Tibial nerve (tissue), 4 donors: ENCODE results near the gene CCDC13. TPM values are rescaled to one million over a fixed set of nuclear protein-coding genes. Genes with fewer than 3 reads are reported as not detected.
A peak's percentile ranks its signal among the peaks of the same experiment; 100 is the strongest.

Experiments
- DNase-seq, 2 donors: peaks; one replicate each; pipeline ENCODE4 v3.0.0-alpha.2; 2019; ENCODE audit warnings: low spot score in 2 of 2
- H3K27ac ChIP-seq, 4 donors: fragments of 200-600 bp; sonication (generic) in 3 of 4; one replicate each; pipeline ENCODE4 v1.5.1; 2017 to 2019; ENCODE audit warnings: mild to moderate bottlenecking in 1 of 4
- H3K27me3 ChIP-seq, 2 donors: fragments of 200-600 bp; sonication (generic) in 1 of 2; one replicate each; pipeline versions ENCODE4 v1.5.1 to v1.6.0; 2017 to 2019
- H3K36me3 ChIP-seq, 3 donors: fragments of 200-600 bp; sonication (generic); one replicate each; pipeline ENCODE4 v1.5.1; 2018 to 2019
- H3K4me1 ChIP-seq, 4 donors: fragments of 200-600 bp; sonication (generic) in 3 of 4; one replicate each; pipeline ENCODE4 v1.5.1; 2017 to 2019
- H3K4me3 ChIP-seq, 4 donors: fragments of 200-600 bp; sonication (generic) in 3 of 4; one replicate each; pipeline ENCODE4 v1.5.1; 2017 to 2019; ENCODE audit warnings: mild to moderate bottlenecking in 1 of 4, moderate library complexity in 1 of 4
- H3K9me3 ChIP-seq, 4 donors: fragments of 200-600 bp; sonication (generic) in 3 of 4; one replicate each; pipeline ENCODE4 v1.5.1; 2017 to 2019
- EP300 ChIP-seq, 2 donors: sonication (generic); formaldehyde crosslinking; IDR thresholded peaks; one replicate each; pipeline ENCODE4 v1.6.1; 2017; ENCODE audit warnings: antibody characterized with exemption in 2 of 2, mild to moderate bottlenecking in 1 of 2
- POLR2A ChIP-seq, 2 donors: fragments of 450-650 bp; IDR thresholded peaks; one replicate each; pipeline ENCODE4 v1.6.1; 2017; ENCODE audit warnings: antibody characterized with exemption in 2 of 2, mild to moderate bottlenecking in 2 of 2, moderate library complexity in 2 of 2
- WGBS, 2 donors: methylation state at CpG; one replicate each; pipeline ENCODE4 v1.1.5; 2018; 5-methylcytosine and 5-hydroxymethylcytosine counted together
- total RNA-seq, 4 donors: library from RNA; depleted of rRNA; stranded (reverse); fragments of >200 nt; gene quantifications; one replicate each; pipeline ENCODE4 v1.1.0, GENCODE V29; 2016
- TF ChIP-seq, protein P1 (sequence below), 5 experiments: fragments of 200-600 bp in 3 of 5; fragments of 450-650 bp in 2 of 5; sonication (generic) in 3 of 5; IDR thresholded peaks; one replicate each; pipeline ENCODE4 v1.5.1; 2016 to 2019; ENCODE audit warnings: antibody characterized with exemption in 5 of 5, mild to moderate bottlenecking in 3 of 5, moderate library complexity in 2 of 5

CCDC13 gene
- total RNA-seq, 4 donors from 2014 or later, result 1.7 to 12.6 (median 2.0) TPM

DNA sequence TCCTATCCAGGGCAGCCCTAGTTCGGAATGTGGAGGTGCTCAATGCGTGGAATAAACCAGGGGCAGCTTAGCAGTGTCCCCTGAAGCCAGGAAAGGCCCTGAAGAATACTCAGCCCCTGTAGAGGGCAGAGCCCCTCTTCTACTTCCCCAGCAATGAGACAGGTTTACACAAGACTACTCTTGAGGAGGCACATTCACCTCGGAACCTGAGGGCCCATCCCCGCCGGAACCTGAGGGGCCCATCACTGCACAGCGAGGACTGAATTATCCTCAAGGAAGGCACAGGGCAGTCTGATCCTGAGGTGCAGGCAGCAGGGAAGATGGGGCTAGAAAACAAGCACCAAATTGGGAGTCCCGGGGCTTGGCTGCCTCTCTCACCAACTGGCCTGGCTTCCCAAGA is 22.2 kb downstream of the CCDC13 start:
- no peak for DNase-seq
- no peak overlapping the region for H3K27ac ChIP-seq
- WGBS, 2 donors, result 93 to 96% methylated on average over 4 to 7 of the region's 7 CpGs
- H3K4me3 ChIP-seq, result no peak overlapping the region
- no peaks in the 10 kb centered on the region for H3K36me3 ChIP-seq
- TF ChIP-seq EP300 (IDR thresholded peaks at IDR 0.05), result no peak
- TF ChIP-seq POLR2A (IDR thresholded peaks at IDR 0.05), result no peak
- TF ChIP-seq, protein P1, sequence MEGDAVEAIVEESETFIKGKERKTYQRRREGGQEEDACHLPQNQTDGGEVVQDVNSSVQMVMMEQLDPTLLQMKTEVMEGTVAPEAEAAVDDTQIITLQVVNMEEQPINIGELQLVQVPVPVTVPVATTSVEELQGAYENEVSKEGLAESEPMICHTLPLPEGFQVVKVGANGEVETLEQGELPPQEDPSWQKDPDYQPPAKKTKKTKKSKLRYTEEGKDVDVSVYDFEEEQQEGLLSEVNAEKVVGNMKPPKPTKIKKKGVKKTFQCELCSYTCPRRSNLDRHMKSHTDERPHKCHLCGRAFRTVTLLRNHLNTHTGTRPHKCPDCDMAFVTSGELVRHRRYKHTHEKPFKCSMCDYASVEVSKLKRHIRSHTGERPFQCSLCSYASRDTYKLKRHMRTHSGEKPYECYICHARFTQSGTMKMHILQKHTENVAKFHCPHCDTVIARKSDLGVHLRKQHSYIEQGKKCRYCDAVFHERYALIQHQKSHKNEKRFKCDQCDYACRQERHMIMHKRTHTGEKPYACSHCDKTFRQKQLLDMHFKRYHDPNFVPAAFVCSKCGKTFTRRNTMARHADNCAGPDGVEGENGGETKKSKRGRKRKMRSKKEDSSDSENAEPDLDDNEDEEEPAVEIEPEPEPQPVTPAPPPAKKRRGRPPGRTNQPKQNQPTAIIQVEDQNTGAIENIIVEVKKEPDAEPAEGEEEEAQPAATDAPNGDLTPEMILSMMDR (IDR thresholded peaks at IDR 0.05), result no peak
- H3K27me3 ChIP-seq, result no peaks in the 10 kb centered on the region
- peaks cover 0 to 46% (median 13%) of the 10 kb centered on the region in 4 donors for H3K4me1 ChIP-seq
- no peaks in the 10 kb centered on the region for H3K9me3 ChIP-seq

GRCh38 chr3:42749753-42750231 is 23.3 kb downstream of the CCDC13 start:
- Histone ChIP-seq H3K27ac (peak overlapping the region in 1 of 4 donors; percentile 87), H3K4me3 (no peak overlapping the region), H3K4me1 (peaks cover 0 to 56% (median 16%) of the 10 kb centered on the region in 4 donors), H3K27me3 (no peaks in the 10 kb centered on the region), H3K36me3 (no peaks in the 10 kb centered on the region), H3K9me3 (no peaks in the 10 kb centered on the region)
- 43 to 46% methylated on average over 10 of the region's 10 CpGs for WGBS, 2 donors
- TF ChIP-seq POLR2A (IDR thresholded peaks at IDR 0.05), result no peak
- peak in 1 of 2 donors; percentile 29 for TF ChIP-seq EP300 (IDR thresholded peaks at IDR 0.05)
- TF ChIP-seq, protein P1 (IDR thresholded peaks at IDR 0.05), result peak; percentile 40 to 63 (median 58)
- DNase-seq, result no peak

DNA sequence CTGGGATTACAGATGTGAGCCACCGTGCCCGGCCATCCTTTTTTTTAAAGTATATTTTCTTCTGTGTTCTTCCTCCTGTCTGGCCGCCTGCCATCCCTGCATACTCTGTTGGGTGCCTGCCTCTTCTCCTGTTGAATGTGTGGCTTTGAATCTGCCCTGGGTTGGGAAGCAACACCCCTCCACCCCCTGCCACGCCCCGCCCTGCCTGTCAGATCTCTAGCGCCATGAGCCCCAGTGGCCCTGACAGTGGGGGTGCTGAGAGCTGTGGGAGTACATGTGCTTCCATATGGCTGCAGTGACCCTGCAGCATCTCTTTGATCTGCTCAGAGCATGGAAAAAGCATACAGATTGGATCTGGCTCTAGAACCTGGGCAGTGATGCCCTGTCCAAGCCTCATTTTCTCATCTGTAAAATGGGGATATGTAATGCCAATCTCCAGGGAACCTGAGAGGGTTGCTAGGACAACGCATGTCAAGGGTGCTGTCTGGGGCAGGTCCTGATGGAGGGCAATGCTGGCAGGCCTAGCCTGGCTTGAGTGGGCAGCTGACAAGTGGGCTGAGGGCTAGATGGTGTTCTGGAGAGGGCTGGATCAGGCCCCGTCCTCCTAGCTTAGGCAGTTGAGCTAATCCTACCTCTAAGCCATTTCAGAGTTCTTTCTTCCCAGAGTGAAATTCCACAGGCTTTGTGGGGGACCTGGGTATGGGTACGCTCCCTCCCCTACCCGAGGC is 23.9 kb downstream of the CCDC13 start:
- Histone ChIP-seq H3K27me3 (no peaks in the 10 kb centered on the region), H3K4me1 (peaks cover 0 to 58% (median 19%) of the 10 kb centered on the region in 4 donors), H3K27ac (peak overlapping the region in 1 of 4 donors; percentile 87), H3K36me3 (no peaks in the 10 kb centered on the region), H3K4me3 (no peak overlapping the region), H3K9me3 (no peaks in the 10 kb centered on the region)
- WGBS, 2 donors, result 87 to 90% methylated on average over 10 of the region's 10 CpGs
- no peak for TF ChIP-seq POLR2A (IDR thresholded peaks at IDR 0.05)
- TF ChIP-seq, protein P1 (IDR thresholded peaks at IDR 0.05), result no peak
- TF ChIP-seq EP300 (IDR thresholded peaks at IDR 0.05), result no peak
- DNase-seq, result no peak

DNA sequence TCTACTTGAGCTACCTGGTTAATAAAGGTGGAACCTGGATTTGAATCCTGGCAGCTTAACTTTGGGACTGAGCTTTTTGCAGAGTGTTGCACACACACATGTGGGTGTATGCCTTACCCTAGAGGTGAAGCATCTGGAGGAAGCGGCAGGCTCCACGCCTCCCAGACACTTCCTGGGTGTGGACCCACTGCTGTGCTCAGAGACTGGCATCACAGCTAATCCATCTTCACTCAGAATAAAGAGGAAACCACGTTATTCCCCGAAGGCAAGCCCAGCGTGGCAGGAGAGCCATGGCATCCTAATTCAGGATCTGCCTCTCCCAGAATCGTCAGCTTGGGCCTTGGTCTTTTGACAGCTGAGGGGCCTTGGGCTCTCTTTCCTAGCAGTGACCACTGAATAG is 25.5 kb downstream of the CCDC13 start:
- no peak for DNase-seq
- peak overlapping the region in 2 of 4 donors; percentile 85 to 87 for H3K27ac ChIP-seq
- no peak for TF ChIP-seq POLR2A (IDR thresholded peaks at IDR 0.05)
- 76 to 79% methylated on average over 6 of the region's 6 CpGs for WGBS, 2 donors
- H3K36me3 ChIP-seq, result no peaks in the 10 kb centered on the region
- H3K27me3 ChIP-seq, result no peaks in the 10 kb centered on the region
- H3K9me3 ChIP-seq, result no peaks in the 10 kb centered on the region
- no peak overlapping the region for H3K4me3 ChIP-seq
- peaks cover 0 to 61% (median 22%) of the 10 kb centered on the region in 4 donors for H3K4me1 ChIP-seq

DNA sequence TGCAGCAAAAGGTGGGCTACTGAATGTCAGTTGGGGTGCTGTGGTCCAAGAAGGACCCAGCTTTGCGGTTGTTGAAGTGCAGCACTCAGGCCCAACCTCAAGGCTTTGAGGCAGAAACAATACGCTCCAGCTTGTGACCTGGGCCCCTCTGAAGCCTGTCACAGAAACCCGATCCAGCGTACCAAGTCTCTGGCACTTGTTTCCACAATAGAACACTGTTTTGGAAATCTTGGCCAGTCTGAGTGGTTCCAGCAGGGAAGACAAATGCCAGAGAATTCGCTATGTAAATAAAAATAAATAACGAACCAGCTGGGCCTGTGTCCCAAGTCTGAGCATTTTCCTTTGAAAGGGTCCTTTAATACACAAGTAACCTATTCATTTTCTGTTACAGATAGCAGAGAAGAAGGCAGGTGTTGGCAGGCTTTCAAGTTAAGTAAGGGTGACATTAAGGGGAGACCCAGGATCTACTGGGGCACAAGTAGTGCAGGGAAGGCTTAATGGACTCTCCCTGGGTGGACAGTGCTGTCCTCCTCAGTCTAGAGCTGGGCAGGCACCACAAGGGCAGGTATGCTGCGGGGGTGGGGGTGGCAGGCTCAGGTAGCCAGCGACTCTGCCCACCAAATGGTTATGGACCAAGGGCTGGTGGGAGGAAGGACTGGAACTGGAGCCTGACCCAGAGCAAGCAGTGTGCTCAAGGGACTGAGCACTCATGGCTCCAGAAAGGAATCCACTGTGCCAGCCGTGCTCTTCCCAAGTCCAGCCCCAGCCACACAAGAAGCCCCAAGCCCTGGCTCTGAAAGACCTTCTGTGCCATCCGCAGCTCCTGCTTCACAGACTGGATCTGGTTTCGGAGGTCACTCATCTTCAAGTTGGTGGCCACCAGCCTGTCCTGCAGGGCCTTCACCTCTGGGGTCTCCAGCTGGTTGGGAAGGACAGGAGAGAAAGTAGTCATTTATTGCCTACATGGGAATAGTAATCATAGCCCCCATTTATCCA is 26.3 kb downstream of the CCDC13 start:
- no peaks in the 10 kb centered on the region for H3K36me3 ChIP-seq
- DNase-seq, result no peak
- peak overlapping the region; percentile 73 to 87 (median 82) for H3K27ac ChIP-seq
- WGBS, 2 donors, result 48 to 59% methylated on average over 11 of the region's 11 CpGs
- no peaks in the 10 kb centered on the region for H3K9me3 ChIP-seq
- no peaks in the 10 kb centered on the region for H3K27me3 ChIP-seq
- peaks cover 0 to 60% (median 22%) of the 10 kb centered on the region in 4 donors for H3K4me1 ChIP-seq
- TF ChIP-seq, protein P1 (IDR thresholded peaks at IDR 0.05), result no peak
- TF ChIP-seq POLR2A (IDR thresholded peaks at IDR 0.05) (peak in 1 of 2 donors; percentile 11), EP300 (IDR thresholded peaks at IDR 0.05) (peak; percentile 49 to 53)
- H3K4me3 ChIP-seq, result no peak overlapping the region
